Bladder microvascular endothelial cell (primary cell): ENCODE data around the gene GRIA4. TPM values are rescaled to one million over a fixed set of nuclear protein-coding genes. Genes with fewer than 3 reads are reported as not detected.

Source experiments
- total RNA-seq: library from RNA; depleted of rRNA; stranded (reverse); fragments of >200 nt; gene quantifications from 2 replicates; pipeline ENCODE4 v1.2.3, GENCODE V29; 2014

The GRIA4 gene
- not detected in 2 replicates for total RNA-seq

DNA sequence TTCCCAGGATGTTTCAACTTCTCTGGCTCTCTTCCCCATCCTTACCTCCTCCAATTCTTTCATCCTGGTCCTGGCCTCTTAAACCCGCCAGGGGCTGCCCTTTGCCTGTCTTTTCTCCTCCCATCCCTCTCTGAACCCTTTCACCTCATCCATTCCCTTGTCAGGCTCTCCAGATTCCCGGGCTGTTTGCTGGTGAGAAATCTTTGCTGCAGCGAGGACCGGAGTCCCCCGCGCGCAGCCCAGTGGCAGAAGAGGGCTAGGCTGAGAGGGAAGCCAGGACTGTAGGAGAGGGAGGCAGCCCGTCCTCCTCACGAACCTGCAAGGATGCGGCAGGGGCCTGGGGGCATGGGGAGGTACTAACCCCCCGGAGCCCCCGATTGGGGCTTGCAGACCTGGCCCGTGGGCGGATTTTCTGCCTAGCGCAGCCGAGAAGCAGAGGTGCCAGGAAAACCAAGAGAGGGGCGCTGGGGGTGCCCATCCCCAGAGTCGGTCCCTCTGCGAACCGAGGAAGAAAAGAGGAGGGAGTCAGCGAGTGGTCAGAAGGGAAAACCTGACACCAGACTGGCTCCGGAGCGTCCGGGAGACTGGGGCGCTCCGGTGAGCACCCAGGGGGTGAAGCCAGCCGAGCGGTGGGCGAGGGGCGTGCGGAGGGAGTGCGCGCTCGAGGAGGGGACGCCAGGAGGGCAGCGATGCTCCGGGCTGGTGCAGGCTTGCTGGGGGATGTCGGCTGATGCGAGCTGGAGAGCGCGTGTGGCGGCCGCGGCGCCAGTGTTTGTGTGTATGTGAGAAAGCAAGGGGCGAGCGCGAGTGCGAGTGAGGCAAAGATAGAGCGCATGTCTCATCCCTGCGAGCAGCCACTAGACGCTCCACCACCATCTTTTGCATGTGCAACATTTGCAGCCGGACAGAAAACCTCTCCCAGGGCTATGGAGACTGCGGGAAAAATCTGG lies at the start of gene GRIA4:
GRIA4 (plus strand) TSS at position 242 of the 950 bp plus-strand sequence. CDS start 925 bp downstream, outside the sequence.

DNA sequence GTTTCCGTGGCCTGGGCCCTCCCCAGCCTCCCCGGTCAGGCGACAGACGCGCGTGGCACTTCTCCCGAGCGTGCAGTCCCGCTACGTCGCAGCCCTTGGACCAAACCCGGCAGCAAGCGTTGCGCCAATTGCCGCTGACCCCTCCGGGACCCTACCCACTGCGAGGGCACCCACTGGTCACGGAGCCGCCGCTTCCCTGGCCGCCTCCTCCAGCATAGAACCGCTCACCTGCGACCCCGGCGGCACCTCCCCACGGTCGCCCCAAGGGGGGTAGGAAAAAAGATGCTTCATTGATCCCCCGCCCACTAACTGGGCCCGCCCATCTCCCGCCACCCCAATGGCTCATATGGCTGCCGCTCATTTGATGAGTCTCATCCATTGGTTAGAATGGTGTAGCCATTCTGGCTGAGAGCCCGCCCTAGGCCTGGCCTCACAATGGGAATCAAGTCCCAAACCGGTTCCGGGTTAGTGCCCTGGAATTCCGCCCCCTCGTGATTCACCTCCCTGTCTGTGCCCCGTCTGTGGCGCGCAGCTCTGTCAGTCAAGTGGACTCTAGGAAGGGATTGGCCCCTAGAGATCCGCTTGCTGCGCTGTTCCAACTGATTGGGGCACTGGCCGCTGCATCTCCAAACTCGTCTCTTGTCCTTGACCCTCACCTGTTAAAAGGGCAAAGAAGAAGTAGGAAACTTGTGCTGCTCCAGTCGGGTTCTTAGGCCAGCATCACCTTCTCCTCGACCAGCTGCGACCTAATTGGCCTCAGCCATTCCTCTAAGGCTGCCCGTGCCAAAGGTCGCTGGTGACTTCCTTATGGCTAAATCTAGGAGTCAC lies 412.3 kb downstream of the GRIA4 start, which contains the start of gene MSANTD4:
MSANTD4 (minus strand) TSS at position 274 of the 828 bp plus-strand sequence. CDS start 11,323 bp downstream, outside the sequence.

